Activated naive CD4-positive, alpha-beta T cell treated with anti-CD3 and anti-CD28 coated beads, Interleukin-2, amount 50 U/mL, for 72 hours (primary cell): Measurements from ENCODE around the gene SMIM9. TPM values are rescaled to one million over a fixed set of nuclear protein-coding genes. Genes with fewer than 3 reads are reported as not detected.
A peak's percentile ranks its signal among the peaks of the same experiment; 100 is the strongest.
"Not testable (repeated sequence)": the region's sequence is repeated elsewhere in the genome, so short reads cannot be mapped to it uniquely, and the experiment has no call there.

Source experiments
- ATAC-seq, 2 donors: fragments of 150-1000 bp; cut with Tn5 transposase; 2 replicates each; pipeline ENCODE4 v1.10.0; 2021; ENCODE audit warnings: mild to moderate bottlenecking in 2 of 2, moderate library complexity in 2 of 2
- DNase-seq, 2 donors: peaks; one replicate each; pipeline ENCODE4 v3.0.0; 2021 to 2022; ENCODE audit warnings: low spot score in 2 of 2
- H3K27ac Mint-ChIP-seq, 2 donors: one replicate each; pipeline ENCODE4 v1.8.0; 2022; ENCODE audit warnings: mild to moderate bottlenecking in 2 of 2, mixed read lengths in 2 of 2
- H3K36me3 Mint-ChIP-seq, 2 donors: one replicate each; pipeline ENCODE4 v1.8.0; 2022; ENCODE audit warnings: mixed read lengths in 2 of 2
- H3K9me3 Mint-ChIP-seq, 2 donors: one replicate each; pipeline ENCODE4 v1.8.0; 2022; ENCODE audit warnings: mixed read lengths in 2 of 2
- total RNA-seq, 2 donors: library from RNA; stranded (reverse); gene quantifications; one replicate each; pipeline ENCODE4 v1.2.3, GENCODE V29; 2022

SMIM9 gene
- total RNA-seq, 2 donors from 2014 or later = not detected

DNA sequence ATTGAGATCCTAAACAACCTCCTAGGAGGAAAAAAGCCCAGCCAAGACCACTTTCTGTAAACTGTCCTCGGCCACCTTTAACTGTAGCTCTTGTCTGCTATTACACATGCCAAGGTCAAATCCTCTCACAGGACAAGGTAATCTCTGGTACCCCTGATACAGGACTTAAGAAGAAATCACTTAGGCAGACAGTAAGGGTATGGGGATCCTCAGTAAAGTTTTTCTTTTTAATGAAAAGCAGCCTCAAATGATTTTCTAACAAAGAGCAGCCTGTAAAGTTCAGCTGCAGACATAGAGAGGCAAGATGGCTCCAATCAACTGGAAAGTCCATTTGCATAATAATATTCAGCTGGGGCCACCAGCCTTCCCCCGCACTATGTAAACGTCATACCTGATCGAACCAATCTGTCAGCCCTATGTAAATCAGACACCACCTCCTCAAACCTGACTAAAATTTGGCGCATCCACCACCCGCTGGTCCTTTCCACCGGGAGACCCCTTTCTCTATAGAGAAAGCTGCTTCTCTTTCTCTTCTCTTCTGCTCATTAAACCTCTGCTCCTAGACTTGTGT lies 14.6 kb downstream of the SMIM9 start:
- DNase-seq = no peak
- Mint-ChIP-seq H3K27ac (no peak overlapping the region), H3K9me3 (no peaks in the 10 kb centered on the region), H3K36me3 (no peaks in the 10 kb centered on the region)
- no peak for ATAC-seq

DNA sequence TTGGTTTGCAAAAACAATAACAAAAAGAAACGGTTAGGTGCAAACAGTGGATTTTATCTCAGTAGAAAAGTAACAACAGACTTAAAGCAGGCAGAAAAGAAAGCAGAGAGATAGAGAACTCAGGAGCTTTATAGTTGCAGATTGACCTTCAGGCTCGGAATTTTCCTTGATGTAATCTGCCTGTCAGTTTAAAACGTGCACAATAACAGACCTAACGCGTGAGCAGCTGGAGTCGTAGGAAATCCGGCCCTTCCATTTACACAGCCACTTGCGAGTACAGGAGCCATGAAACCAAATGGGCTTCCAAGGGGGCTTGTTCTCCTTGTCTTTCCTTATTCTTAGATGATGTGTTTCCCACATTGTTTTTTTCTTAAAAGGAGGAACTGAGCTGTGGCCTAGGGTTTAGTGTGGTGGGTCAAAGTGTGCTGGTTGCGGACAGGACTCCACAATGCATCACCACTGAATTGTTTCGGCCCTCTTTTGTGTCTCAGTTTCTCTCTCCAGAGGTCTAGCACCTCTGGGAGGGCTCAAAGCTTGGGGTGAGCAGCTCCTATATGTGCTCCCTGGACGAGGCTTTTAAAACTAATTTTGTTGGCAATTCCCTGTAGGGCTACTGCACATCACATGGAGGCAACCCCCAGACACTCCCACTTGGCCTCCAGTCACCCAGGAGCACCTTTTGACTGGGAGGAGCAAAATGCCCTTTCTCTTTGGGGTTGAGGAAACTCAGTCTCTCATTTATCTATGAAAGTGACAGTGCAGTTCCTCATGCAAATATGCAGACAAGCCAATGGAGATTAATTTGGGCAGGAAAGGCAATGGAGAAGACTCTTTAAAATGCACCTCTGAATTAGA lies 15.3 kb downstream of the SMIM9 start:
- DNase-seq (no peak), ATAC-seq (no peak)
- Mint-ChIP-seq H3K27ac (no peak overlapping the region), H3K9me3 (no peaks in the 10 kb centered on the region), H3K36me3 (no peaks in the 10 kb centered on the region)

DNA sequence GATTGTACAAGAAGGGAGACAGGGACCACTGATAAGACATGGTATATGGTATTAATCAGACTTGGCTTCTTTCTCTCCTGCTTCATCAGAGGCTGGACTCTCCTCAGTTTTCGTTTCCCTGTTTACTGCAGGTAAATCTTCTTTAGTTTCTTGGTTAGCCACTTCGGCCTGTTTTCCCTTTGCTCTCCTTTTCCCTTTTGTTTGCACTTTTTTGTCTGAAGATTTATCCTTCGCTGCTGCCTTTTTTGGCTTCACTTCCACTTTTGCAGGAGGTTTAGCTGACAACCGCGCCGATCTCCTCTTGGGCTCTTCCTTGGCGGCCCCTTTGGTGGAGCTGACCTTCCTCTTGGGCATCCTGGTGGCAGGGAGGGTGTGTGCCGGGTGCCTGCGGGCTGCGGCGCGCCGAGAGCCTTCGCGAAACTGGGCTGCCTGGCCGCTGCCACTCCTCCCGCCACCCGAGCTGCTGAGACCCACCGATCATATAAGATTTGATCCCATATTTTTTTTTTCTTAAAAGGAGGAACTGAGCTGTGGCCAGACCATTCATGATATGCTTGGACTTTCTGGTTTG lies 17.3 kb downstream of the SMIM9 start:
- not testable (repeated sequence) for H3K27ac Mint-ChIP-seq, DNase-seq, ATAC-seq, H3K9me3 Mint-ChIP-seq, H3K36me3 Mint-ChIP-seq

DNA sequence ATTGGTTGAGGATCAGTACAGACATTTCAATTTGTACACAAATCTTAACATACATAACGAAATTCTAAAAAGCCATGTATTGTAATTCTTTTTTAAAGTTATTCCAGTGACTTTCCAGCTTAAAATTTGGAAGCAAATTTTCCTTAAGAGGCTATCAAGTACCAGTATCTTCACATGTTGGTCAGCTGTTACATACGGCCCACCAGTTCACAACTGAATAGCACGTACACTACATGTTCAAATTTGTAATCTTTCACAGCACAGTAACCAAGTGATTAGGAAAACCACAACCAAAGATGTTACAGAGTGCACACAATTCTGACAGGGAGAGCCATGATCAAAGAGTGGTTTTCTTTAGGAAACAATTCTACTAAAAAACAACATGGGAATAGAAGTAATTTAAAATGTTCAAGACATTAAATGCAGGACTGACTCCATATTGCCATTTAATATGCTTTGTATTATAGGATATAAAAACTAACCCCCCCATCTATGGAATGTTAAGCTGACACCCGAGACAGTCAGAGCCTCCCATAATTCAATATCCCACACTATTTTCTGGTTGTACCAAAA lies 18.1 kb downstream of the SMIM9 start:
- not testable (repeated sequence) for DNase-seq, ATAC-seq, H3K9me3 Mint-ChIP-seq, H3K27ac Mint-ChIP-seq, H3K36me3 Mint-ChIP-seq

DNA sequence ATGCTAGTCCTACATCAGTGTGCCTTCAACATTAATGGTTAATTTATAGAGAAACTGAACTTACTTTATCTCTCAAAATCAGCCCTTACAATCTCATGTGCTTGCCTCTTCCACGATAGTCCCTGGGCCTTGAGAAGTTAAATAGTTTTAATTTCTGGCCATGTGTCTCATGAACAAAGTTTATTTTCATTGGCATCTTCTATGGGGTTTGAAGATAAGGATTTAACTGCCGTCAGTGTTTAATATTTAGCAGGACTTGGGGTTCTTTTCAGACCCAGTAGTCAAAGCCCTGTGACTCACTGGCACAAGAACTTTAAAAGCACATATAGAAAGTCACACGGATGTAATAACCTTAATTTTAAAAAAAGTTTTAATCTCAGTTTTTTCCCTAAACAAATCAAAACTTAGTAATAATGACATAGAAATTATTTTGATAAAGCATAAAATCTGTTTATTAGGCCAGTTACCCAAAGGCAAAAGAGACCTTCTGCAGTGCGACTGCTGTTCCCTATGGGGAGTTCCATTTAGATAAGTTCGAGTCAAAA lies 19.1 kb downstream of the SMIM9 start:
- DNase-seq (no peak), ATAC-seq (no peak)
- Mint-ChIP-seq H3K27ac (no peak overlapping the region), H3K36me3 (no peaks in the 10 kb centered on the region), H3K9me3 (no peaks in the 10 kb centered on the region)

DNA sequence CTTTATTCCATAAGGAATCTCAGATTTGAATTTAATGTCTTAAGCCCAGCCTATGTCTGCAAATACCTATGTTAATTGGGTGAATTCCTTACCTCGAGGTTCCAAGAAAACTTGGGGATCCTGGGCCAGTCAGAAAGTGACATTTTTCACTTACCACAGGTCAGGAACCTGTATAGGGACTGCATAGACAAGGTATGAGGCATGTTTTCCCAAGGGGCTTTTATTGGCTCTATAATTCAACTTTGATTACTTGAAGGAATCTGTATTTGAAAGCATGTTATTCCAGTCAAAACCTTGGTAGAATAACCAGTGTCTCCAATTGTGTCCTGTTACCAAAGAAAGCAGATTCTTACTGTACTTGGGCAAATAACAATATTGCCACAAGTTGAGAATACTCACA lies 20.7 kb downstream of the SMIM9 start:
- DNase-seq (no peak), ATAC-seq (no peak)
- H3K9me3 Mint-ChIP-seq = no peaks in the 10 kb centered on the region
- no peaks in the 10 kb centered on the region for H3K36me3 Mint-ChIP-seq
- H3K27ac Mint-ChIP-seq = no peak overlapping the region

DNA sequence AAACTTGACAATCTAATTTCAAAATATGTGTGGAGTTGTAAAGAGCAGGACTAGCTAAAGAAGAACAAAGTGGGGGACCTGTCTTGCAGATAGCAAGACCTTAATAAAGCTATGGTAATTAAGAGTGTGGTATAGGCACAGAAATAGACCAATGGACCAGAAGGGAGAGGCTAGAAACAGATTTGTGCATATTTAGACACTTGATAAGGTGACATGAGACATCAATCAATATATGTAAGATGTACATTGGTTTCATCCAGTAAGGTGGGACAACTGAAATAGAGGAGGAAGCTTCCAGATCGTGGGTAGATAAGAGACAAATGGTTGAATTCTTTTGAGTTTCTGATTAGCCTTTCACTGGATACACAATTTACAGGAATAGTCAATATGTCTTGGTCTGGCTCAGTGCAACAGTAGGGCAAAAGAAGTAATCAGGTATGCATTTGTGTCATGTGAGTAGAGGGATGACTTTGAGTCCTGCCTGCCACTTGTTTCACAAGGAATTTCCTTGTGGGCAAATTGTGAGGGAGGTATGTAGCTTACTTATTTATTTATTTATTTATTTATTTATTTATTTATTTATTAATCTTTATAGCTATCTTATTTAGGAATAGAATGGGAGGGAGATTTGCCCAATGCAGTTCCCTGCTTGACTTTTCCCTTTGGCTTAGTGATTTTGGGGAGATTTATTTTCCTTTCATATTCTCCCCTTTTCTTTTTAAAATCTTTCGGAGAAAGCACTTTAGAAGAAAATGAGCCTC lies 21.9 kb downstream of the SMIM9 start:
- H3K36me3 Mint-ChIP-seq = peaks cover 0 to 1% of the 10 kb centered on the region in 2 donors
- ATAC-seq (no peak), DNase-seq (no peak)
- no peaks in the 10 kb centered on the region for H3K9me3 Mint-ChIP-seq
- no peak overlapping the region for H3K27ac Mint-ChIP-seq

DNA sequence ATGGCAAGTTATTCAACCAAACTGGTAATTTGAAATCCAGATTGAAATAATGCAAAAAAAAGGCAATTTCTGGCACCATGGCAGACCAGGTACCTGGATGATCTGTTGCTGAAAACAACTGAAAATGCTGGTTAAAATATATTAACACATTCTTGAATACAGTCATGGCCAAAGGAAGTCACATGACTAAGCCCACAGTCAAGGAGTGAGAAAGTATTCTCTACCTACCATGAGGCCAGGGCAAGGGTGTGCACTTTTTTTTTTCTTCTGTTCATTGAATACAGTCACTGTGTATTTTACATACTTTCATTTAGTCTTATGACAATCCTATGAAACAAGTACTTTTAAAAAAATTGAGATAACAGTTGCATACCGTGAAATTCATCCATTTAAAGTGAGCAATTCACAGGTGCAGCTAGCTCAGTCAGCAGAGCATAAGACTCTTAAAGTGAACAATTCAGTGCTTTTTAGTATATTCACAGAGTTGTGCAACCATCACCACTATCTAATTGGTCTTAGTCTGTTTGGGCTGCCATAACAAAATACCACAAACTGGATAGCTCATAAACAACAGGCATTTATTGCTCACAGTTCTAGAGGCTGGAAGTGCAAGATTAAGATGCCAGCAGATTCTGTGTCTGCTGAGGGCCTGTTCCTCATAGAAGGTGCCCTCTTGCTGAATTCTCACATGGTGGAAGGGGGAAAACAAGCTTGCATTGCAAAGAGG lies 24.4 kb downstream of the SMIM9 start:
- Mint-ChIP-seq H3K36me3 (peaks cover 0 to 5% of the 10 kb centered on the region in 2 donors), H3K9me3 (no peaks in the 10 kb centered on the region), H3K27ac (no peak overlapping the region)
- ATAC-seq (peak; percentile 18 to 25), DNase-seq (no peak)

DNA sequence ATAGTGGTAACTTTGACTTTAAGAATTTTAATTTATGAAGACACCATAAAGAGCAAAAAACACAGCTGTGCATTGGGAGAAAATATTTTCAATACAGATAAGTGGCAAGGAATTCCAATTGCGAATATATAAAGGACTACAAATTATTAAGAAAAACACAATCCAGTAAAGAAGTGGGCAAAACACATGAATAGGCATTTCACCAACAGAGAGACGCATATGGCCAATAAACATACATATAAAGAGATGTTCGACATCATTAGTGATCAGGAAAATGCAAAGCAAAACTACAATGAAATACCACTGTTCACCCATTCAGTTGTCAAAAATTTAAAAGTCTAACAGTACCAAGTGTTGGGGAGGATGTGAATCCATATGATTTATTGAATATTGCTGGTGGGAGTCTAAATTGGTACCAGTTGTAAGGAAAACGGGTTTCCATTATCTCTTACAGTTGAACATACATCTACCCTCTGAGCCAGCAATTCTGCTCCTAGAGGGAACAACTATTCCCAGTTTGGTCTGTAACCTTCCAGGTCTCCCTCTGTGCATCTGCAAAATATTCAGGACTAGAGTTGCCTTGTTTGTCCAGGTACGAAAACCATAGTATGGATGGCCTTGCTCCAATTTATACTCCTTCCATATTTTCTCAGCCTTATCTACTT lies 27.5 kb downstream of the SMIM9 start:
- Mint-ChIP-seq H3K36me3 (peaks cover 0 to 5% of the 10 kb centered on the region in 2 donors), H3K27ac (no peak overlapping the region), H3K9me3 (no peaks in the 10 kb centered on the region)
- ATAC-seq (no peak), DNase-seq (no peak)

DNA sequence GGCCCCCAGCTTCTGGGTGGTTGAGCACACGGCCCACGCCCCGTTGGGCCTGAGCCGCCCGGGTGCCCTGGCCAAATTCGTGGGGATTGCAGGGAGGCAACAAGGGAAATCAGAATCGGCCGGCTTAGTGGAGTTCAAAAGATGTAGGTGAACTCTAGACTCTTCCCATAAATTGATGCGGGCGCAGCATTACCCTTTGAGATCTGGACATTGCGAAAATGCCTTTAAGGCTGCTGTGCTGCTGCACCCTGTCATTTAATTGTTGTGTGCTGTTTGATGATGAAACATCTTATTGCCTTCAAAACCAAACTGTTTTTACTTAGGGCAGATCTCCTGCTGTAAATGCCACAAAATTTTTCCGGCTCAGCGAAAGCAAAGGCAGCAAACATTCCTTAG lies 28.8 kb downstream of the SMIM9 start:
- H3K27ac Mint-ChIP-seq = peak overlapping the region in 1 of 2 donors; percentile 66
- peaks cover 0 to 5% of the 10 kb centered on the region in 2 donors for H3K36me3 Mint-ChIP-seq
- H3K9me3 Mint-ChIP-seq = no peaks in the 10 kb centered on the region
- ATAC-seq = no peak
- DNase-seq = no peak

DNA sequence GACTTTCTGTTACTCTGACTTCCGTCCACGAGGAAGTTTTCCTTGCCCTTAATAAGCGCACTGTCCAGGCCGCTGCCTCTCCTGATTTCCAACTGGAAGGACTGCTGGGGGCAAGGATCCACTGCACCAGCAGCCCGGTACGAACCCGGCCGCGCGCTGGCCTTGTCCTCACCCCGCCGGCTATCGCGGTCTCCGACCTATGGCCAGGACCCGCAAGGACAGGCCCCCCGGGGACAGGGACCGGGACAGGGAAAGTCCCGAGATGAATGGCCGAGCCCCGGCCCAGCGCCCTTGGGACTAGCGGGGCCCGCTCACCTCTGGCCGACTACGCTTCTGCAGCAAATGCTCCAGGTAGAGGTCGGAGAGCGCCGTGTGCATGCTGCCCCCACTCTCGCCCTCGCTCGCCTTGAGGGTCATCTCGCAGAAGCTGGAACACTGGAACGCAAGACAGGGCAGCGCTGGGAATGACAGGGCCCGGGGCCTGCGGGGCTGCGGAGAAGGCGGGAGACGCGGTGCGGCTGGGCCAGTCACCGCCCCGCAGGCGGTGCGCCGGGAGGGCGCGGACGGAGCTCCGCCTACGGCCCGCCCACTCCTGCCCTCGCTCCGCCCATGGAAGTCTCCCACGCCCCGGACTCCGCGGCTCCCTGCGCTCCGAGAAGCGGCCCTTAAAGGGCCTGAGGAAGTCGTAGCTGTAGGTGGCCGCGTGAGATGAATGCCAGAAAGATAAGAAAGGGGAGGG lies 29.3 kb downstream of the SMIM9 start, which contains the start of gene MPP1:
Gene MPP1, minus strand, starts transcription at position 529 of the 739 bp plus-strand sequence. Its CDS starts 112 bp downstream, at position 417.
- Mint-ChIP-seq H3K27ac (peak within 1 kb of the TSS in 1 of 2 donors; percentile 66), H3K36me3 (peaks cover 0 to 5% of the 10 kb centered on the region in 2 donors), H3K9me3 (no peaks in the 10 kb centered on the region)
- ATAC-seq = peak; percentile 87 to 95
- DNase-seq = peak; percentile 77 to 82

DNA sequence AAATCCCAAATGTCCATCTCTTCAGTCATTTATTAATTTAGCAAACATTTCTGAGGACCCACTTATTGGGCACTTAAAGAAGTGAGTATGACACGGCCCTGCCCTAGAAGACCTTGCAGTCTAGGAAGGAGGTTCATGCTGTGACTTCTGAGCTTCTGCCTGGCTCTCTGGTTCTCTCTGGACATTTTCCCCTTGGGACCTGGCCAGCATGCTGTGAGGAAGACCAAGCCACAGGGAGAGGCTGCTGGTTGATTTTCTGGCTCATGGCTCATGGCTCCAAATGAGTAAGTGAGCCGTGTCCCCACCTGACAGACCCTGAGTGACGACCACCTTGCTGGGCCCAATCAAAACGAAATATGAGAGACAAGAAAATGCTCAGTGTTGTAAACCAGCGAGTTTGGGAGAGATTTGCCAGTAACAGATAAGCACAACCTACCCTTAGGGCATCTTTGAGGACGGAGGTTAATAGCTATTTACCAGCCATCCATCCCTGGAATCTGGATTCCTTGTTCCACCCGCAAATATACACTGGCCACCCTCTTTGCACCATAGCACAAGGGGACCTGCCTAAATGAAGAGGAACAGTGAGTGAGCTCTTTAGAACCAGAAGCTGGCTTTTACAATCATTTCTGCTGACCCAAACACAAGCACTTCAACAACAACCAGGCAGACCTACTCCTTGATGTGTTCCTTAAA lies 30.1 kb downstream of the SMIM9 start:
- DNase-seq = no peak
- H3K27ac Mint-ChIP-seq = peak overlapping the region in 1 of 2 donors; percentile 66
- no peaks in the 10 kb centered on the region for H3K9me3 Mint-ChIP-seq
- ATAC-seq = no peak
- H3K36me3 Mint-ChIP-seq = peaks cover 0 to 5% of the 10 kb centered on the region in 2 donors

DNA sequence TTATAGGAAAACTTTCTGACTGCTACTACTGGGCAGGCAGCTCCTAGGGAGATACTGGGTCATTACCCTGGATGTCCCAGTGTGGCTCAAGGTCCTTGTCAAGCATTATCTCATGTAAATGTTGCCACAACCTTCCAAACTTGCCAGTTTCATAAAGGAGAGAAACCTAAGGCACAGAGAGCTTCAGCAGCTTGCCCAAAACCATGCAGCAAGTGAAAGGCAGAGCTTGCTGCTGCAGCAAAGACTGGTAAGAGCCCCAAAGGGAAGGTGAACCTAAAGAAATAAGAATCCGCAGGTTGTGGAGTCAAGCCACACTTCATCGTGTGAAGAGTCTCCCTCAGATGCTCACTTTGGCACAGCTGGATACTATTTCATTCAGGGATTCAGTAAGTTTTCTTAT lies 31.5 kb downstream of the SMIM9 start:
- Mint-ChIP-seq H3K9me3 (no peaks in the 10 kb centered on the region), H3K27ac (no peak overlapping the region), H3K36me3 (peaks cover 0 to 5% of the 10 kb centered on the region in 2 donors)
- ATAC-seq = no peak
- DNase-seq = no peak

DNA sequence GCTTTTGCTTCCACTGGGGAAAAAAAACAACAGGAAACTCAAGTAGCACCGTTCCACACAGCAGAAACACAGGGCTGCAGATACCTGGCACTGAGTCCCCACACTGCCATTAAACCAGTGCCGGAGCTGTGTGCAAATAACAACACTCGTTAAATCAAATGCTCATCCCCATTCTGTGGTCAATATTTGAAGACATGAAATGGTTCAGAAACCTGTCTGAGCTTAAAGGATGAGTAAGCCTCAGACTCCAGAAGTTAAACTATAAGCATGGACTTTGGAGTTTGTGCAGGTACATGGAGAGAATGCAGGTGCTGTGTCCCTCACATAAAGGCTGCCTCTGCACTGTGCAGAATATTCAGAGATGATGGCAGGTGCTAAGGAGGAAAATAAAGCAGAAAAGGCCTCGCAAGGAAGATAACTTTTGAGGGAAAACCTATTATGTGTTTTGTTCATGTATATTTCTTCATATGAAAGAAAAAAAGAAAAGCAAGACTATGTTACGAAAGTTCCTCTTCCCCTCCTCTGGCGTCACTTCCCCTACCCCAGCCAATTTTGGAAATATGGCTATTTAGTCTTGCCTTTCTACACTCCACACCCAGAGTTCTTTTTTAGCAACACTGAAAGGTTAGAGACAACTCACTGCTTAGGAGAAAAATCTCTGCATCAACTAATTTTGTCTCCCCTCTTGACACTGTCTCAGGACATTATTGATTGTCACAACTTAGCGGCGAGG lies 33.8 kb downstream of the SMIM9 start:
- Mint-ChIP-seq H3K36me3 (peaks cover 0 to 5% of the 10 kb centered on the region in 2 donors), H3K9me3 (no peaks in the 10 kb centered on the region), H3K27ac (no peak overlapping the region)
- DNase-seq (no peak), ATAC-seq (no peak)
